HuH-7 (cell line): ENCODE measurements around the gene LHFPL4.
"Not testable (repeated sequence)": the region's sequence is repeated elsewhere in the genome, so short reads cannot be mapped to it uniquely, and the experiment has no call there.

Experiments
- DNase-seq: peaks from one replicate; pipeline ENCODE4 v3.0.0; 2011; ENCODE audit warnings: low spot score

LHFPL4 gene

DNA sequence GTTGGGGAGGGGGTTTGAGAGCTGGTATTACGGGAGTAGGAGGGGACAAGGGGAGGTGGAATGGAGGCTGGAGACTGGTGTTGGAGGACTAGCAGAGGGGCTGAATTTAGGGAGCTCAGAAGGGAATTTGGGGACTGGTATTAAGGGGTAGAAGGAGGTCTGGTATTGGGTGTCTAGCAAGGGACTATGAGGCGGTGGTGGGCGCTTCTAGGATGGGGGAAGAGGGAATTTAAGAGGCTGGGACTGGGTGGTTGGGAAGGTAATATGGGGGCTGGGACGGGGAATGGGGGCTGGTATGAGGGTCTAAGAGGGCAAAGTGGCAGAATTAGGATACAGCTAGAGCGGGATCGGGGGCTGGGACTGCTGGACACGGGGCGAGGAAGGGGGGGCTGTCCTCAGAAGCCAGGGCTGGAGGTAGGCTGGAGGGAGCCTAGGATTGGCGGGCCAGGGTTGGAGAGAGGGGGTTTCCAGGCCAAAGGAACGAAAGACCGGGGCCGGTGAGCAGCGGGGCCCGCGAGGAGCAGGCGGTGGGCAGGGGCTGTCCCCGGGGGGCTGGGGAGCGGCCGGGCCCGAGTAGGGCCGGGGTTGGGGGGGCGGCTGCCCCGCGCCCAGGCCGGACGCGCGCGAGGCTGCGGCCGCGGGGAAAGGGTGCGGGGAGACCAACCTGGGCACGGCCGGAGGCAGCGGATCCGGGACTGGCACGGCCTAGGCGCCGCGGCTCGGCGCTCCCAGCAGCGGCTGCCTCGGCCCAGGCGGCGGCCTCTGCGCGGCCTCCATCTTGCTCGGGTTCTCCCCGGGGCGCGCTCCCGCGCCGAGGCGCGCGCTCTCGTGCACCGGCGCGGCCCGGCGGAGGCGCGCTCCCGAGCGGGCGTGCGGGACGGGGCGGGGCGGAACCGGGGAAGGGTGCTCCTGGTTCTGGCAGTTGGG is at the start of gene LHFPL4:
TSS of gene LHFPL4 (minus strand) at position 802 of the 927 bp plus-strand sequence. CDS start 1,143 bp downstream, outside the sequence.
- no peak for DNase-seq

- DNase-seq, result no peak
These were observed 49.0 kb upstream of the LHFPL4 start for GRCh38 chr3:9602620-9603019.

DNA sequence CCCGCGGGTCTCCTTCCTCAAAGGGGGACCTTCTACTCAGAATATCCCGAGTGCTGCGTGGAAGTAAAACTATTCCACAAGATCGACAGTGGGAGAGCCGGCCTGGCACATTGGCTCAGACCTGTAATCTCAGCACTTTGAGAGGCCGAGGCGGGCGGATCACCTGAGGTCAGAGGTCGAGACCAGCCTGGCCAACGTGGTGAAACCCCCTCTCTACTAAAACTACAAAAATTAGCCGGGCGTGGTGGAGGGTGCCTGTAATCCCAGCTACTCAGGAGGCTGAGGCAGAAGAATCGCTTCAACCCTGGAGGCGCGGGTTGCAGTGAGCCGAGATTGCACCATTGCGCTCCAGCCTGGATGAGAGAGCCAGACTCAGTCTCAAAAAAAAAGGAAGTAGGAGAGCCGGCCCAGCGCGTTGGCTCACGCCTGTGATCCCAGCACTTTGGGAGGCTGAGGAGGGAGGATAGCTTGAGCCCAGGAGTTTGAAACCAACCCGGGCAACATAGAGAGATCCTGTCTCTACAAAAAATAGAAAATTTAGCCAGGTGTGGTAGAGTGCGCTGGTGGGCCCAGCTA is 47.5 kb upstream of the LHFPL4 start:
- not testable (repeated sequence) for DNase-seq

- DNase-seq, result no peak
These were observed 47.0 kb upstream of the LHFPL4 start for GRCh38 chr3:9600597-9600996.

GRCh38 chr3:9598783-9599387 is 45.3 kb upstream of the LHFPL4 start:
- DNase-seq, result no peak

DNA sequence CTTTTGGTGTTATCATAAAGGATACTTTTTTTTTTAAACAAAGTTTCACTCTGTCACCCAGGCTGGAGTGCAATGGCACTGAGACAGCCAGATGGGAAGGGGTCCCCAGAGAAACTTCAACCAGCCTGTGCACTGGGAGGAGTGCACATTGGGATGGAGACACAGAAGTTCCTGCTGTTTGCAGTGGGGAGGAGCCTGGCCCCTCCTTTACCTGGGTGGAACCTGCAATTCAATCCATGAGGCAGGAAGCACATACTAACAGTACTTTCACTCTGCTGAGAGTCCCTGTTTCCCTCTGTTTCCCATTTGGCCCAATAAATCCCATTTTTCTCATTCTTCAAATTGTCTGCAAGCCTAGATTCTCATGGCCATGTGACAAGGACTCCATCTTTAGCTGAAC is 42.3 kb upstream of the LHFPL4 start:
- no peak for DNase-seq

DNA sequence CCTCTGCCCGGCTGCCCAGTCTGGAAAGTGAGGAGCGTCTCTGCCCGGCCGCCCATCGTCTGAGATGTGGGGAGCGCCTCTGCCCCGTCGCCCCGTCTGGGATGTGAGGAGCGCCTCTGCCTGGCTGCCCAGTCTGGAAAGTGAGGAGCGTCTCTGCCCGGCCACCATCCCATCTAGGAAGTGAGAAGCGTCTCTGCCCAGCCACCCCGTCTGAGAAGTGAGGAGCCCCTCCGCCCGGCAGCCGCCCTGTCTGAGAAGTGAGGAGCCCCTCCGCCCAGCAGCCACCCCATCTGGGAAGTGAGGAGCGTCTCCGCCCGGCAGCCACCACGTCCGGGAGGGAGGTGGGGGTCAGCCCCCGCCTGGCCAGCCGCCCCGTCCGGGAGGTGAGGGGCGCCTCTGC is 38.2 kb upstream of the LHFPL4 start:
- DNase-seq, result not testable (repeated sequence)

- no peak for DNase-seq
These were observed 36.7 kb upstream of the LHFPL4 start for GRCh38 chr3:9590282-9590791.

GRCh38 chr3:9583792-9584191 is 30.2 kb upstream of the LHFPL4 start:
- no peak for DNase-seq

DNA sequence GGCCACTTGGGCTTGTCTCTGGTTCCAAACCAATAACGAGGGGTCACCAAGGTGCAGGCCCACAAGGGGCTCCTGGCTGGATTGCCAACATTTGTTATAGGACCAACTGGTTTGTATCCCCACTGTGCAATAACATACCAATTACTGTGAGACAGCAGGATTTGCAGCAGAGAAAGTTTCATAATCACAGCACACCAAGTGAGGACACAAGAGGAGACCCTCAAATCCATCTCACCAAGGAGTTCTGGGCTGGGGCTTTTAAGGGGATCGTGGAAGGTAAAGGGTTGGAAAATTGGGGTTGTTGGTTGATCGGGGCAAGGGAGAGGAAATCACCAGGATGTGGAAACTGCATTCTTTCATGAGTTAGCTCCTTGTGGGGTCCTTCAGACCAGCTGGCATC is 29.7 kb upstream of the LHFPL4 start:
- DNase-seq, result no peak

GRCh38 chr3:9582332-9582731 is 28.7 kb upstream of the LHFPL4 start:
- no peak for DNase-seq

- no peak for DNase-seq
These were observed 28.1 kb upstream of the LHFPL4 start for GRCh38 chr3:9581742-9582141.

DNA sequence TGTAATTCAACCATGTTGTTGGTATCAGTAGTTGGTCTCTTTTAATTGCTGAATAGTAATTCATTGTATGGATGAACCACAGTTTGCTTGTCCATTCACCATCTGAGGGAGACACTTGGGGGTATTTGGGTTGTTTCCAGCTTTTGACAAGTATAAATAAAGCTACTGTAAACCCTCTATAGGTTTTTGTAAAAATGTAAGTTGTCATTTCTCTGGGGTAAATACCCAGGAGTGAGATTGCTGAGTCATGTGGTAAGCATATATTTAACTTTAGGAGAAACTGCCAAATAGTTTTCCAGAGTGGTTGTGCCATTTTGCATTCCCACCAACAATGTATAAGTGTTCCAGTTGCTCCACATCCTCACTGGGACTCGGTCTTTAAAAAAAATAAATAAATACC is 15.4 kb upstream of the LHFPL4 start:
- no peak for DNase-seq

- DNase-seq, result no peak
These were observed 11.7 kb upstream of the LHFPL4 start for GRCh38 chr3:9565316-9565715.

- DNase-seq, result no peak
These were observed 10.2 kb upstream of the LHFPL4 start for GRCh38 chr3:9563851-9564250.

- not testable (repeated sequence) for DNase-seq
These were observed 6.4 kb upstream of the LHFPL4 start for GRCh38 chr3:9560056-9560455.

GRCh38 chr3:9553948-9554513 is 409 bp upstream of the LHFPL4 start:
- DNase-seq, result no peak

DNA sequence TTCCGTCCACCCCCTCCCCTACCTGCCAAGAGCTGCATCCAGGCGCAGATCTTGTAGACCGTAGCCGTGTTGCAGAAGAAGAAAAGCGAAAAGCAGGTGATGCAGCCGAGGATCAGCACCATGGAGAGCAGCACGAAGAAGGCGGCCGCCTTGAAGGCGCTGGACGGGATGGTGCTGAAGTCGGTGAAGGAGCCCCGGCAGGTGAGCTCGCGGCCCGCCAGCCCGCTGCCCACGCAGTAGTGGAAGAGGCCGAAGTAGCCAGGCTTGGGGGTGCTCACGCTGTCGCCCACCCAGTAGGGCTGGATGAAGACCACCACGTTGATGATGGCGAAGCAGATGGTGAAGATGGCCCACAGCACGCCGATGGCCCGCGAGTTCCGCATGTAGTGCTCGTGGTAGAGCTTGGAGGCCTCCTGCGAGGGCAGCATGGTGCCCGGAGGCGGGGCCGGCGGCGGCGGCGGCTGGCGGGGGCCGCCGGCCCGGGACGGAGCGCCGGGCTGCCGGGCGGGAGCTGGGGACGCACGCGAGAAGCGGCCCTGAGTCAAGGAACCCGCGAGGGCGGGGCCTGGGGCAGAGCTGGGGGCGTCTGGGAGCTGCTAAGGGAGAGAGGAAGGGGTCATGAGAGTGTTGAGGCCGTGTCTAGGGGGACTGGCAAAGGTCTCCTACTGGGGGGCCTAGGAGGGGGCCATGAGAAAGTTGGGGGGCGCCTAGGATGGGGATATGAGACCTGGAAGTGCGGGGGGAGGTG is 1.2 kb downstream of the LHFPL4 start:
- peak; percentile 69 for DNase-seq

- DNase-seq, result no peak
These were observed 2.6 kb downstream of the LHFPL4 start for GRCh38 chr3:9550999-9551398.

DNA sequence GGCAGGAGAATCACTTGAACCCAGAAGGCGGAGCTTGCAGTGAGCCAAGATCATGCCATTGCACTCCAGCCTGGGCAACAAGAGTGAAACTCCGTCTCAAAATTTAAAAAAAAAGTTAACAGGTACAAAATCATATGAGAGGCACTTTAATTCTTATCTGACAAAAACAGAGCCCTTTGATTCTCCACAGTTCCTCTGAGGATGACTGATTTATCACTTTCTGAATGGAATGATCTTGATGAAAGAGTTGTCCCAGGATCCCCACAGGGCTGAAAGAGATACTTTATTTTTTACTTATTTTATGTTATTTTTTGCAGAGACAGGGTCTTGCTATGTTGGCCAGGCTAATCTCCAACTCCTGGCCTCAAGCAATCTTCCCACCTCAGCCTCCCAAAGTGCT is 4.0 kb downstream of the LHFPL4 start:
- no peak for DNase-seq

DNA sequence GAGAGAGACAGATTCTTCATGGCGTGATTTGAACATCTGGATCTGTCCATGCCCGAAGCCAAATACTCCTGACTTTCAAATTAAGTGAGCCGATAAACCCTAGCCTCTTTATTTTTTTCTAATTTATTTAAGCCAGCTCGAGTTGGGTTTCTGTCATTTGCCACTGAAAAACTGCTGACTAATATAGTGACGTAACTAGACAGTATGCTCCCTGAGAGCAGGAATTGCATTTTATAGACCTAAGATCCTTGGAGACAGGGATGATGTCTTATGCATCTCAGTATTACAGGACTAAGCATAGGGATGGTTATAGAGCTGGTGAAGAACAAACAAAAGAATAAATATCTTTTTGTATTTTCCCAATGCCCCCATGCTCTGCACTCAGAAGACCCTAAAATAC is 4.6 kb downstream of the LHFPL4 start:
- no peak for DNase-seq

DNA sequence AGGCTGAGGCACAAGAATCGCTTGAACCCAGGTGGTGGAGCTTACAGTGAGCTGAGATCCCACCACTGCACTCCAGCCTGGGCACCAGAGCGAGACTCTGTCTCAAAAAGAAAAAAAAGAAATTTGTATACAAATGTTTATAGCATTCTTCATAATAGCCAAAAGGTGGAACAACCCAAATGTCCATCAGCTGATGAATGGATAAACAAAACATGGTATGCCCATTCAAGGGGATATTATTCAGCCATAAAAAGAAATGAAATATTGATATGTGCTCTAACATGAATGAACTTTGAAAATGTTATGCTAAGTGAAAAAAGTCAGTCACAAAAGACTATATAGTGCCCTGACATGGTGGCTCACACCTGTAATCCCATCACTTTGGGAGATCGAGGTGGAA is 11.4 kb downstream of the LHFPL4 start:
- no peak for DNase-seq
